K562 (cell line): Measurements from ENCODE around the gene LTK. TPM values are rescaled to one million over a fixed set of nuclear protein-coding genes. Genes with fewer than 3 reads are reported as not detected.
A peak's percentile ranks its signal among the peaks of the same experiment; 100 is the strongest.

ENCODE experiments used
- ATAC-seq: fragments of 200-7000 bp; cut with Tn5 transposase; 3 replicates; pipeline ENCODE4 v1.9.1; 2020; ENCODE audit warnings: moderate library complexity
- BruUV-seq: library from RNA; stranded (reverse); fragments of 400-500 nt; replicated peaks from 2 replicates; lab custom pipeline; 2021; lab: Mats Ljungman, UMichigan
- CTCF ChIA-PET: fragments of 300-600 bp; formaldehyde crosslinking; extraction: SDS; loops from one replicate; lab custom pipeline; 2021; ENCODE audit warnings: low intra/inter-chr PET ratio; lab: Yijun Ruan, JAX
- POLR2A ChIA-PET: fragments of 300-600, 350-650 bp; sonication (Branson Sonifier 250); formaldehyde crosslinking; extraction: SDS; loops from one replicate; lab custom pipeline; 2021; ENCODE audit warnings: antibody characterized with exemption, inconsistent platforms; lab: Yijun Ruan, JAX
- DNase-seq, 4 experiments: peaks; one replicate each; pipeline versions ENCODE4 v3.0.0 to v3.0.0-alpha.2; 2011 to 2018; ENCODE audit warnings: low spot score in 3 of 4, mixed read lengths in 3 of 4; ENCODE audit errors: extremely low read depth in 1 of 4
- FAIRE-seq: peaks from 2 replicates; lab custom pipeline; 2011; peaks lifted over from hg19 to GRCh38; lab: Jason Lieb, UNC
- H2AFZ ChIP-seq: 2 replicates; pipeline ENCODE4 v1.6.0; 2011; ENCODE audit warnings: low read depth, low read length, control low read depth, inconsistent platforms
- H3K27ac ChIP-seq: fragments of 200-600 bp; 3 replicates; pipeline ENCODE4 v1.8.0; 2011; ENCODE audit warnings: low read depth, mild to moderate bottlenecking, control low read depth, inconsistent platforms, low read length, moderate library complexity, mixed read lengths; ENCODE audit errors: extremely low read depth
- H3K27me3 ChIP-seq, 2 experiments: fragments of 300-600 bp in 1 of 2; 2 replicates in 1 of 2; 3 replicates in 1 of 2; pipeline versions ENCODE4 v1.6.0 to v1.8.0; 2011; ENCODE audit warnings: inconsistent platforms in 2 of 2, low read length in 2 of 2, mild to moderate bottlenecking in 1 of 2, mixed read lengths in 1 of 2, moderate library complexity in 1 of 2; ENCODE audit not compliant: control insufficient read depth in 2 of 2, insufficient read depth in 2 of 2
- H3K36me3 ChIP-seq: fragments of 300-600 bp; 3 replicates; pipeline ENCODE4 v1.8.0; 2011; ENCODE audit warnings: mild to moderate bottlenecking, low read length, inconsistent platforms; ENCODE audit not compliant: control insufficient read depth, insufficient read depth
- H3K4me1 ChIP-seq, 2 experiments: fragments of 200-600 bp in 1 of 2; replicated peaks in 1 of 2; 2 replicates in 1 of 2; 3 replicates in 1 of 2; pipeline versions ENCODE4 v1.5.1 to v1.8.0; 2011; ENCODE audit warnings: inconsistent platforms in 2 of 2, low read length in 2 of 2, mild to moderate bottlenecking in 1 of 2, mixed read lengths in 1 of 2, moderate library complexity in 1 of 2; ENCODE audit not compliant: control insufficient read depth in 2 of 2, insufficient read depth in 2 of 2
- H3K4me2 ChIP-seq: 2 replicates; pipeline ENCODE4 v1.6.1; 2011; ENCODE audit warnings: low read length, control low read depth, inconsistent platforms, mixed read lengths; ENCODE audit not compliant: insufficient read depth
- H3K4me3 ChIP-seq: fragments of 200-600 bp; sonication (generic), shearing (Covaris generic); 2 replicates; pipeline ENCODE4 v1.5.1; 2016; ENCODE audit warnings: control low read depth, inconsistent platforms
- H3K79me2 ChIP-seq: fragments of 200-600 bp; 3 replicates; pipeline ENCODE4 v1.8.0; 2011; ENCODE audit warnings: low read length, inconsistent platforms; ENCODE audit not compliant: control insufficient read depth, insufficient read depth
- H3K9ac ChIP-seq, 2 experiments: 2 replicates each; pipeline versions ENCODE4 v1.6.0 to v1.6.1; 2011; ENCODE audit warnings: low read depth in 2 of 2, low read length in 2 of 2, control low read depth in 1 of 2, inconsistent platforms in 1 of 2, mild to moderate bottlenecking in 1 of 2, mixed read lengths in 1 of 2; ENCODE audit not compliant: insufficient read depth in 1 of 2
- H3K9me1 ChIP-seq: one replicate; pipeline ENCODE4 v1.6.0; 2011; ENCODE audit warnings: inconsistent platforms, mild to moderate bottlenecking, low read length, moderate library complexity; ENCODE audit not compliant: control insufficient read depth, insufficient read depth
- H3K9me3 ChIP-seq: replicated peaks from 2 replicates; pipeline ENCODE4 v1.5.1; 2011; ENCODE audit warnings: low read depth, low read length, inconsistent platforms; ENCODE audit not compliant: control insufficient read depth, insufficient read depth
- H4K20me1 ChIP-seq: replicated peaks from 2 replicates; pipeline ENCODE4 v1.6.1; 2011; ENCODE audit warnings: low read length, inconsistent platforms, mixed read lengths; ENCODE audit not compliant: control insufficient read depth, insufficient read depth
- HDAC2 ChIP-seq: fragments of 450-650 bp; IDR thresholded peaks from 2 replicates; pipeline ENCODE4 v1.6.1; 2016; ENCODE audit warnings: mild to moderate bottlenecking
- SETDB1 ChIP-seq: IDR thresholded peaks from one replicate; pipeline ENCODE4 v1.6.1; 2012; ENCODE audit warnings: low read length, control low read depth, inconsistent platforms
- SMAD4 ChIP-seq: fragments of 250-450 bp; sonication (Bioruptor Pico); conservative IDR thresholded peaks from 2 replicates; pipeline ENCODE4 v1.8.0; 2021; ENCODE audit warnings: inconsistent platforms, mild to moderate bottlenecking, moderate library complexity
- TAF7 ChIP-seq: fragments of 450-650 bp; IDR thresholded peaks from 2 replicates; pipeline ENCODE4 v1.6.1; 2016; ENCODE audit warnings: missing genetic modification characterization, missing compliant biosample characterization
- UBTF ChIP-seq, 2 experiments: IDR thresholded peaks; 2 replicates each; pipeline ENCODE4 v1.6.1; 2012; ENCODE audit warnings: improper control_type of control experiment in 2 of 2, low read depth in 2 of 2, low read length in 2 of 2, borderline replicate concordance in 1 of 2
- WGBS: fragments of 100-300 bp; shearing (Covaris generic); methylation state at CpG from one replicate; pipeline ENCODE4 v1.1.6; 2016; ENCODE audit warnings: low coverage, mixed read lengths; ENCODE audit not compliant: insufficient coverage; ENCODE audit errors: missing lambda C conversion rate; 5-methylcytosine and 5-hydroxymethylcytosine counted together
- in situ Hi-C: fragments of 300-500 bp; cut with MboI; formaldehyde crosslinking; loops from 4 replicates; pipeline ENCODE4 v1.15.0; 2018; ENCODE audit warnings: inconsistent platforms, mixed read lengths
- intact Hi-C: fragments of 100-400 bp; cut with micrococcal nuclease; formaldehyde crosslinking; loops from 2 replicates; pipeline ENCODE4 v1.14.2; 2022
- polyA plus RNA-seq, 8 experiments: library from polyadenylated mRNA; depleted of rRNA in 4 of 8; stranded (reverse) in 5 of 8; unstranded in 3 of 8; fragments of >200 nt; fragmentation: Nextera tagmentation in 2 of 8; fragmentation: Illumina TruSeq in 1 of 8; extraction: Ambion mirVana in 2 of 8; extraction: Trizol in 1 of 8; gene quantifications; 2 replicates each; pipeline versions ENCODE4 v1.2.1 to v1.2.3, GENCODE V29; 2011 to 2014; ENCODE audit warnings: inconsistent platforms in 1 of 8, missing spikeins in 1 of 8
- total RNA-seq, 7 experiments: library from RNA; depleted of rRNA in 6 of 7; stranded (reverse); fragments of >200 nt in 6 of 7; fragmentation: Illumina TruSeq in 2 of 7; extraction: Trizol in 2 of 7; gene quantifications; 2 replicates each; pipeline versions ENCODE4 v1.2.1 to v1.2.3, GENCODE V29; 2011 to 2021; ENCODE audit warnings: low replicate concordance in 1 of 7

Gene LTK
- total and polyA plus RNA-seq, 9 of the 15 experiments (the other 6 are each of a cell fraction or from before 2014, with no cell fraction given) = 0.25 to 4.4 (median 1.8) TPM

- no peak for FAIRE-seq
- Histone ChIP-seq H3K4me2 (no peak overlapping the region), H3K9me3 (no peaks in the 10 kb centered on the region), H3K27ac (no peak overlapping the region), H3K9ac (peak overlapping the region in 1 of 2 experiments; percentile 58; a peak in 1 of 4 replicates), H3K79me2 (no peaks in the 10 kb centered on the region), H3K27me3 (no peaks in the 10 kb centered on the region), H3K4me1 (peaks cover 0 to 7% of the 10 kb centered on the region in 2 experiments; a peak in 1 of 5 replicates), H2AFZ (no peak overlapping the region), H4K20me1 (no peaks in the 10 kb centered on the region; the same call in 1 of the 2 replicates), H3K4me3 (no peak overlapping the region), H3K9me1 (peaks cover 3% of the 10 kb centered on the region)
- POLR2A ChIA-PET = interaction anchor here (0.6 to 1.5 kb wide), 10 partner anchors 9 to 44 kb away, joined by 3 to 6 read pairs (median 4); no protein-coding TSS in a partner anchor
- intact Hi-C loops = no loop called here
- 80% methylated on average over 5 of the region's 5 CpGs for WGBS
- CTCF ChIA-PET = no interaction called here
- ATAC-seq = no peak; the same call in 2 of the 3 replicates
- no TSS peak for BruUV-seq
- DNase-seq = no peak
- TF ChIP-seq SETDB1 = no peak
- TF ChIP-seq SMAD4 = no peak
- TF ChIP-seq TAF7 (tag) = no peak
- TF ChIP-seq HDAC2 = no peak
- no peak for TF ChIP-seq UBTF (IDR thresholded peaks at IDR 0.05; ENCODE audit: borderline replicate concordance in 1 of 2, low read depth in 2 of 2, low read length in 2 of 2)
- TF ChIP-seq, all 486 proteins: peak for 0
- peaks cover 61% of the 10 kb centered on the region for H3K36me3 ChIP-seq
- in situ Hi-C loops = no loop called here
Observed at GRCh38 chr15:41523097-41523496, 9.5 kb upstream of the LTK start.
